ENCODE measurements around the gene WNK1. TPM values are rescaled to one million over a fixed set of nuclear protein-coding genes. Genes with fewer than 3 reads are reported as not detected.
A peak's percentile ranks its signal among the peaks of the same experiment; 100 is the strongest.
"Not testable (repeated sequence)": the region's sequence is repeated elsewhere in the genome, so short reads cannot be mapped to it uniquely, and the experiment has no call there.

The WNK1 gene
- total RNA-seq, result 100 to 1,000 TPM; 168 to 223 (median 204) TPM

GRCh38 chr12:751999-752694 lies at the start of gene WNK1:
WNK1 (plus strand) TSS chr12:752579; CDS start chr12:753566, 987 bp downstream.
- DNase-seq, result peak; percentile 98
- ATAC-seq, result peak; percentile 79 to 82
- in situ Hi-C loops (cut with MboI; ENCODE audit: low sequenced_read_pairs in 4 of 4), result loop anchor here in 2 of 4 donors (5.0 to 10.0 kb wide), 3 partner anchors 63 to 175 kb away; no protein-coding TSS in a partner anchor
- H3K9me3 ChIP-seq, result no peaks in the 10 kb centered on the region
- peak within 1 kb of the TSS; percentile 77 to 92 (median 84) for H3K4me3 ChIP-seq
- peaks cover 25 to 30% of the 10 kb centered on the region in 2 donors for H3K4me1 ChIP-seq
- TF ChIP-seq POLR2A (IDR thresholded peaks at IDR 0.05) (peak; percentile 93 to 94), CTCF (IDR thresholded peaks at IDR 0.05 in 4 of 5, conservative IDR thresholded peaks at IDR 0.05 in 1 of 5) (no peak)
- peak within 1 kb of the TSS; percentile 97 to 99 (median 99) for H3K27ac ChIP-seq
- H3K27me3 ChIP-seq, result no peaks in the 10 kb centered on the region
- no peaks in the 10 kb centered on the region for H3K36me3 ChIP-seq
- intact Hi-C loops (cut with DNase I; ENCODE audit: low total_unique reads), result loop anchor here (1.0 to 5.0 kb wide), 6 partner anchors 27 to 350 kb away; partner anchors contain the start of genes CCDC77 and ERC1

GRCh38 chr12:704516-705242 lies 47.7 kb upstream of the WNK1 start:
- peaks cover 17 to 19% of the 10 kb centered on the region in 2 donors for H3K4me1 ChIP-seq
- no peaks in the 10 kb centered on the region for H3K36me3 ChIP-seq
- peak; percentile 94 to 97 for ATAC-seq
- no peak for TF ChIP-seq CTCF (IDR thresholded peaks at IDR 0.05 in 4 of 5, conservative IDR thresholded peaks at IDR 0.05 in 1 of 5)
- TF ChIP-seq POLR2A (IDR thresholded peaks at IDR 0.05), result no peak
- H3K27me3 ChIP-seq, result no peaks in the 10 kb centered on the region
- DNase-seq, result peak; percentile 55 to 78
- no peaks in the 10 kb centered on the region for H3K9me3 ChIP-seq
- in situ Hi-C loops (cut with MboI; ENCODE audit: low sequenced_read_pairs in 4 of 4), result no loop called here
- intact Hi-C loops (cut with DNase I; ENCODE audit: low total_unique reads), result no loop called here
- H3K4me3 ChIP-seq, result no peak overlapping the region
- H3K27ac ChIP-seq, result peak overlapping the region; percentile 49 to 69 (median 56)

GRCh38 chr12:708084-708483 lies 44.3 kb upstream of the WNK1 start:
- H3K36me3 ChIP-seq; in situ Hi-C loops (cut with MboI; ENCODE audit: low sequenced_read_pairs in 4 of 4); H3K27me3 ChIP-seq; H3K4me3 ChIP-seq; ATAC-seq; H3K27ac ChIP-seq; H3K9me3 ChIP-seq; DNase-seq; intact Hi-C loops (cut with DNase I; ENCODE audit: low total_unique reads): not testable (repeated sequence)
- peaks cover 17 to 19% of the 10 kb centered on the region in 2 donors for H3K4me1 ChIP-seq

GRCh38 chr12:709455-710020 lies 42.8 kb upstream of the WNK1 start:
- in situ Hi-C loops (cut with MboI; ENCODE audit: low sequenced_read_pairs in 4 of 4) (no loop called here), intact Hi-C loops (cut with DNase I; ENCODE audit: low total_unique reads) (no loop called here)
- no peaks in the 10 kb centered on the region for H3K27me3 ChIP-seq
- no peak for ATAC-seq
- H3K27ac ChIP-seq, result no peak overlapping the region
- H3K36me3 ChIP-seq, result no peaks in the 10 kb centered on the region
- peaks cover 4 to 5% of the 10 kb centered on the region in 2 donors for H3K4me1 ChIP-seq
- no peaks in the 10 kb centered on the region for H3K9me3 ChIP-seq
- DNase-seq, result no peak
- no peak overlapping the region for H3K4me3 ChIP-seq
- TF ChIP-seq POLR2A (IDR thresholded peaks at IDR 0.05) (no peak), CTCF (IDR thresholded peaks at IDR 0.05 in 4 of 5, conservative IDR thresholded peaks at IDR 0.05 in 1 of 5) (no peak)

Measured in gastrocnemius medialis (tissue), 4 donors.